COR-L47 (cell line): ENCODE results near the gene RAB11A.

Experiments
- DNase-seq: peaks from one replicate; lab custom pipeline; 2025; lab: John Stamatoyannopoulos, UW

RAB11A gene

DNA sequence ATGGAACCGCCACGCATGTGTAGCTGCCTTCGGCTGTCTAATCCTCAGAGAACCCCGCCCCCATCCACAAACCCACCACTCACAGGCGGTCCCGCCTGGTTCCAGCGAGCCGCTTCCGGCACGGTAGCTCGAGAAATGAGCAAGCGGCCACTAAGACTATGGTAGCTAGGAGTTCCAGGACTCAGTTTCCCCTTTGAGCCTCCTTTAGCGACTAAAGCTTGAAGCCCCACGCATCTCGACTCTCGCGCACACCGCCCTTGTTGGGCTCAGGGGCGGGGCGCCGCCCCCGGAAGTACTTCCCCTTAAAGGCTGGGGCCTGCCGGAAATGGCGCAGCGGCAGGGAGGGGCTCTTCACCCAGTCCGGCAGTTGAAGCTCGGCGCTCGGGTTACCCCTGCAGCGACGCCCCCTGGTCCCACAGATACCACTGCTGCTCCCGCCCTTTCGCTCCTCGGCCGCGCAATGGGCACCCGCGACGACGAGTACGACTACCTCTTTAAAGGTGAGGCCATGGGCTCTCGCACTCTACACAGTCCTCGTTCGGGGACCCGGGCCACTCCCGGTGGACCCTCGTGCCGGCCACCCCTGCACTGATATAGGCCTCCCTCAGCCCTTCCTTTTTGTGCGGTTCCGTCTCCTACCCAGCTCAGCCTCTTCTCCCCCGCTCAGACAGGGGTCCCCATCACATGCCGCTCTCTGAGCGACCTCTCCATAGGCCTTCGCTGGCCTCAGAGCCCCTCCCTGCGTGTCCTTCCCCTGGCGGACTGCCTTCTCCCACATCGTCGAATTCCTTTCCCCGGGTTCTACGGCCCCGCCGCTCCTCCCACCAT is at the start of gene RAB11A:
RAB11A (plus strand) TSS at position 366 of the 828 bp plus-strand sequence; CDS start at position 461, 95 bp downstream.
- peak; percentile 98 for DNase-seq

DNA sequence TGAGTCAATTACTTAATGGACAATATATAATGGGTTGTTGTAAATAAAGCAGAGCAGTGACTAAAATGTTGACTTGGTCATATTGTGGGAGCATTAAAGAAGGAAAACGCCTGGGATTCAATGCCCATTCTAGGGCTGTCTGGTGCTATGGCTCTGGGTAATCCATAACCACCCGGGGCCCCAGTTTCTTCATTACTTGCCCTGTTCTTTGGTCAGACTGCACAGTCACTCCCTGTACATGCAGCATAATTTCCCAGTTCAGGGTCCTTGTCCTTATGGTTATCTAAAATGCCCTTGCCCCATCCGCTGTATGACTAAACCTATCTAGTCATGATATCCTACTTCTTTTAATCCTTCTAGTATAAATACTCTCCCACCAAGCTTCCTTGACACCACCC is 49.7 kb upstream of the RAB11A start:
- no peak for DNase-seq

DNA sequence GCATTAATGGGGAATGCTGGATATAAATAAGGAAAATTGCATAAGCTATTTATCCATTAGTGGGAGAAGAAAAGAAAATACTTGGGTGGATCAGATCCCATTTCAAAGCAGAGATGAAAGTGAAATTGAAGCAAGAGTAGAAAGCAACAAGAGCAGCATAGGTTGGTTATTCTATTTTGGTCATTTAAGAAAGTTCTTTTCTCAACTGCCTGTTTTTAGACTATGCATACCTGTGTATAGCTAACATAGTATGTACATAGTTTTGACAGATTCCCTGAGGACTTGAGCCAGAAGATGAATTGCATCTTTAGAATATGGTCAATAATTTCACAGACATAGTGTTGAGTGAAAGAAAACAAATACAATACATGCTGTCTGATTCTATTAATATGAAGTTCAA is 48.2 kb upstream of the RAB11A start:
- no peak for DNase-seq

DNA sequence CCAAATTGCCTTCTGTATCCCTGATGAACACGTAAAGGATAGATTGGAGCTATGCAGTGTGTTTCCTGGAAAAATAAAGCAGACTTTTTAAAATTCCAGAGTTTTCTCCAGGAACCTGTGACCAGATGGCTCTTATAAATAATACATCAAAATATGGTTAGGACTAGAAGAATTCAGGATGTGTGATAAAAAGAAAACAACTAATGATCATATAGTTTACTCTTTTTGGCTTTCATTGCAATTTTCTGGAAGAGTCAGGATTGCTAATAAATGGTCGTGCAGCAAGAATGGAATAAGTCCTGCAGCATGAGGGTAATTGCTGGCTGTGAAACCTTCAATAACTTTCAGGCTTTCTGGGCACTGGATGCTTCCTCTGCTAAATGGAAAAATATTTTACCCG is 47.0 kb upstream of the RAB11A start:
- no peak for DNase-seq

DNA sequence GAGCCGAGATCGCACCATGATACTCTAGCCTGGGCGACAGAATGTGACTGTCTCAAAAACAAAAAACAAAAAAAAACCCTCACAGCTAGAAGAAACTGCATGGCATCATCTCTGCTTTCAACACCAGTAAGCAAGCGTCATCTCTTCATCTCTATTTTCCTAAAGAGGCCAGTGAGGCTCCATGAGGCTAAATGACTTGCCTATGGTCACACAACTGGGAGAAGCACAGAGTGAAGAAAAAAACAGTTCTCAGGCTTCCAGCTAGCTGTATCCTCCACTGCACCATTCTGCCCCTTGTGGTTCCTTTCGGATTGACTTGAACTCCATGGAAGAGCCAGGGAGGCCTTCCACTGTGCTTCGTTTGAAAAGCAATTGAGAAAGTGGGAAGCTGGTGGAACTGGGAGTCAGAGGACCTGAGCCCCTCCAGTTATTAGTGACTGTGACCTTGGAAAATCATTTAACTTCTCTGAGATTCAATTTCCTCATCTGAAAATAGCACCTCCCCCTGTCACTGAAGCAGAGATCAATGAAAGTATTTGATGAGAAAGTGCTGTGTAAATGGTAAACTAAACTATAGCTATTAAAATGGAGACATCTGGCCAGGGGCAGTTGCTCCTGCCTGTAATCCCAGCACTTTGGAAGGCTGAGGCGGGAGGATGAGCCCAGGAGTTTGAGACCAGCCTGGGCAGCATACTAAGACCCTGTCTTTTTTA is 45.1 kb upstream of the RAB11A start:
- peak; percentile 57 for DNase-seq

DNA sequence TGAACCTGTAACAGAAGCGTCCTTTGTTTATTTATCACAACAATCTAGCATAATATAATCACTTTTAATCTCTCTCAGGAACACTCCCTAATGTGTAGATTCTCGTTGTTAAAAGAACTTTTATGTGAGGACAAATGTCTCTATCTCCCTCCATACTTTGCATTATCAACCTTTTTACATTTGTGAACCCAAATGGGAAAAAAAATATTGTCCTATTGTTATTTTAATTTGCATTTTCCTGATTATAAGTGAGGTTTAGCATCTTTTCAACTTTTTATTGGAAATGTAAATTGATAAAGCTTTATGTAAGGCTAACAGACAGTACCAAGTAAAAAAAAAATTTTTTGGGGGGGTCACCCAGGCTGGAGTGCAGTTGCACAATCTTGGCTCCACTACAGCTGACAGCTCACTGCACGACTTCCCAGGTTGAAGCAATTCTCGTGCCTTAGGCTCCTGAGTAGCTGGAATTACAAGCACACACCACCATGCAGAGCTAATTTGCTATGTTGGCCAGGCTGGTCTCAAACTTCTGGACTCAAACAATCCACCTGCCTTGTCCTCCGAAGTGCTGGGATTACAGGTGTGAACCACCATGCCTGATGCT is 44.2 kb upstream of the RAB11A start:
- no peak for DNase-seq

DNA sequence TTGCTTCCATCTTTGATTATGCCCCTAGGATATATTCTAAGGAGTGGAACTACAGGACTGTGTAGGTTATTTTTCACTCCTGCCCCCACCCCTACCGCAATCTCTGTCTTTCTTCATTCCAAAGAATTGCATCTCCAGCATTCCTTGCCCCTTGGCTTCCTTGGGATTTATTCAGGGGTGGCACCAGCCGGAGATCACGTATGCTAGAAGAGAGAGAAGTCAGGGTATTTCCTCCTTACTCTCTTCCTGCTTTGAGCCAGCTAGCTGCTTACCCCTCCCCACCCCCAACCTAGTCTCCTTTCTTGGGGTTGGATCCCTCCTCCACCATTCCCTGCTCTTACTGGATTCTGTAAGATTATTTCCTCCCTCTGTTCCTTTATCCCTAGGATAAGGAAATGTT is 42.2 kb upstream of the RAB11A start:
- DNase-seq = no peak

DNA sequence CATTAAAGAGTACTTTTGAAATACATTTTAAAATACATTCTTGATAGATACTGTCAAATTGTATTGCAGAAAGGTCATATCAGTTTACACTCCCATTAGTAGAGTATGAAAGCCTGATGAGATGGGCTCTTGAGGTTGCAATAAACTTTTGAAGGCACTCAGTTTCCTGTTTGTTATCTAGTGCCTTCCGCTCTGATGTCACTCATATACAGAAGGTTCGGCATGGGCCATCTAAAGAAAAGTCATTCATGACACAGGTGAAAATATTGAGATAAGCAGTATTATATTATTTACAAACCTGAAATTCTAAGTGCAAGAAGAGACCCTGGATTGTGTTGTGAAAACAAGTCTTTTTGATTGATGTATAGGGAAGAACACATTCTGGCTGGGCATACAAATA is 40.7 kb upstream of the RAB11A start:
- DNase-seq = no peak

DNA sequence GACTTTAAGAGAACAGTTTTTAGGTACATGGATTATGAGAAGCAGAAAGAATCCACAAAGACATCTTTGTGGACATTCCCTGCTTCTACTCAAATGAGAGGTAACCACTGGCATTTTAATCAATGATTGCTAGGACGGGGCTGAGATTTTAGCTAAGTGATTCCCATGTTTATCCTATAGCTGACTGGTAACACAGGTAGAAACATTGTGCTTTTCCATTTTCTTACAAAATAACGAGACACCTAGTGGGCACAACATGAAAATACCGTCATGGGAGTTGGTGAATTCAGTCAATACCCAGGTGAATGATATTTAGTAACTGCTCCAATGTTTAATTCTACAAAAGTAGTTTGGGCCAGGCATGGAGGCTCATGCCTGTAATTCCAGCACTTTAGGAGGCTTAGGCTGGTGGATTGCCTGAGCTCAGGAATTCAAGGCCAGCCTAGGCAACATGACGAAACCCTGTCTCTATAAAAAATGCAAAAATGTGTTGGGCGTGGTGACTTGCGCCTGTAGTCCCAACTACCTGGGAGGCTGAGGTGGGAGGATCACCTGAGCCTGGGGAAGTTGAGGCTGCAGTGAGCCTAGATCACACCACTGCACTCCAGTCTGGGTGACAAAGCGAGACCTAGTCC is 40.0 kb upstream of the RAB11A start:
- peak; percentile 36 for DNase-seq

DNA sequence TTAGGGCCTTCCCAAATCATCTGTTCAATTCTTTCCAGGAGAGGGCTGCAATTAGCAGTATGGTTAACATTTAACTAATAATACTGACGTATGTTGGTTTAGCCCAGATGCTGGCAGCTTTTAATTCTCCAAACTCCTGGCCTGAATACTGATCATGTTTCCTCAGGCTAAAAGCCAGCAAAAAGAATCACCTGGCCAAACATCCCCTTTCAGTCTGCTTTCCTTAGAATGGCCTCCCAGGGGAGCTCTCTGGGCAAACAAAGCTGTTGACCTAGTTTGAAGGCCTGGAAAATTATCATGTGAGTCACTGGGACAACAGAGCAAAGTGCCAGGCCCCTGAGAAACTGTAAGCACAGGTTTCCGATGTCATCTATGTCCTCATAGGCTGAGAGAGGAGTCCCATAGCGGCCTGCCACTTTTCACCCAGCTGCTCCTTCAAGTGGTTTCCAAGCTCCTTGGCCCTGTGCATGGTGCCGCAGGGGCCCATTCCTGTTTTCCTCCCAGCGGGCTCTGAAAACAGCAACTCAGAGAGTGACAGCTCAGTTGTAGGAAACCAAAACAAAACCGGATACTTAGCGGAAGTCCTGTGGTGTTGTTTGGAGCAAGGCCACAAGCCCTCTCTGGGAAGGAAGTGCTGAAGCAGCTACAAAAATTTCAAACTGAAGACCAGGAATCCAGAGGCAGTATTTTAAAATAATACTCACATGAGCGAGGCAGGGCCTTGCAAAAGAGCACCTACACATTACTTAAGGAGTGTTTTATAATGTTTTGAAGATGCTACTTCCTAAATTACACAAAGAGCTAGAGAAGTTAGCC is 36.5 kb upstream of the RAB11A start:
- peak; percentile 98 for DNase-seq

DNA sequence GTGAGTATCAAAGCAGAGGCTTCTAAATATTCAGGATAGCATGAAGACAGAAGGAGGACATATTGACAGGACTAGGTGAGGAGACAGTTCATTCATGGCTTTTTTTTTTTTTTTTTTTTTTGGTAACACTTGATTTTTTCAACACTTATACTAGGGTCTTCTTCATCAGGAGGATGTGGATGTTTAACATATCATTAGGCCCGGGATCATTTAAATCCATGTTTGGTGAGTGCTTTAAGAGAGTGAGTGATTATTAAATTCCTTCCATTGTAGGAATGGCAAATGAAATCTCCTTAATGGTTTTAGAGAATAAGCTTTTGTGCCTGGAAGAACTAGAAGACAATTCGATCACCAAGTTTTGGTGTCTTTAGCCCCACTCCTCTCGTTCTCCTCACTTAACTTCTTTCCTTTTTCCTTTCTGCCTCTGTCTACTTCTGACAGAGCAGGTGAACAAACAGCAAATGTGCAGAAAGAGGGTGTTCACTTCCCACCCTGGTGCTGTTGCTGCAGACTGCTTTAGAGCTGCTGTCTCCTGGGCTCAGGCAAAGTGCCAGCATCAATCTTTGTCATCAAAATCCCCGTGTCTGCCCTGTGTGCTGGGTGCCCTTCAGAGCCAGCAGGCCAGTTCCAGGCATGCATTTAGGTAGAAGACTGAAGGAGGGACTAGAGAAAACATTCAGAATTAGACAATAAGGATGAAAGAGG is 35.6 kb upstream of the RAB11A start:
- peak; percentile 70 for DNase-seq

DNA sequence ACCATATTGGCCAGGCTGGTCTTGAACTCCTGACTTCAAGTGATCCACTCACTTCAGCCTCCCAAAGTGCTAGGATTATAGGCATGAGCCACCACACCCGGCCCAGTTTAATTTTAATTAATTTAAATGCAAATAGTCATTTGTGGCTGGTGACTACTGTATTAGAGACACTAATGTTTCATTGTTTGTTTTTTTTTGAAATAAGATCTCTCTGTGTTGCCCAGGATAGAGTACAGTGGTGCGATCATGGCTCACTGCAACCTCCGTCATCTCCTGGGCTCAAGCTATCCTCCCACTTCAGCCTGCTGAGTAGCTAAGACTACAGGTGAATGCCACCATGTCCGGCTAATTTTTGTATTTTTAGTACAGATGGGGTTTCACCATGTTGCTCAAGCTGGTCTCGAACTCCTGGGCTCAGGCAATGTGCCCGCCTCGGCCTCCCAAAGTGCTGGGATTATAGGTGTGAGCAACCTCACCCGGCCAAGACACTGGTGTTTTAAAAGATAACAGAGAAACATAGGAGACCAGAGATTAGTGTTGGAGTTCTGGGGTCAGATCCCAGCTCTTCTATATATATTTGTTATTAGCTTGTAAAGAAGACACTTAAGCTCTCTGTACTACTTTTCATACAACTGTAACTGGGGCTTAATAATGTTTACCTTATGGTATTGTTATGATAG is 34.5 kb upstream of the RAB11A start:
- DNase-seq = no peak

DNA sequence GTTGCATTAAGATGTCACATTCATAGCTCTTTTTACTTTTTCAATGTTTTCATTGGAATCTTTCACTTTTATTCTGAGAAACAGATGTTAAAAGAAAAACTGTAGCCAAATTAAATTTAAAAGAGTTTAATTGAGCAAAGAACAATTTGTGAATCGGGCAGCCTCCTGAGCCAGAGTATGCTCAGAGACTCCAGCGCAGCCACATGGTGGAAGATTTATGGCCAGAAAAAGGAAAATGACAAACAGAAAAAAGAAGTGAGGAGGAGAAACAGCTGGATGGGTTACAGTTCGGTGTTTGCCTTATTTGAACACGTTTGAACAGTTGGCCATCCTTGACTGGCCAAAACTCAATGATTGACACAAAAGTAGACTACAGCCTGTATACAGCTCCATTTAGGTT is 33.8 kb upstream of the RAB11A start:
- no peak for DNase-seq

DNA sequence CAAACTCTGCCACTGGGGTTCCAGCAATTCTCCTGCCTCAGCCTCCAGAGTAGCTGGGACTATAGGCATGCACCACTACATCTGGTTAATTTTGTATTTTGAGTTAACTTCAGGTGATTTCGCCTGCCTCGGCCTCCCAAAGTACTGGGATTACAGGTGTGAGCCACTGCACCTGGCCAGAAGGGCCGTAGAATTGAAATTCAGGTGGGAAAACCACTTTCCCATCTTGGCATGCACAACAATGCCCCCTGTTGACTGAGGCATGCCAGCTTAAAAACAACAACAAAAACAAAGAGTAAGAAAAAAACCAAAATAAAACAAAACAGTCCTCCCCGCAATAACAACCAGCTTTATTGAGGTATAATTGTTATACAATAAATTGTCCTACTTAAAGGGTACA is 32.6 kb upstream of the RAB11A start:
- DNase-seq = no peak

DNA sequence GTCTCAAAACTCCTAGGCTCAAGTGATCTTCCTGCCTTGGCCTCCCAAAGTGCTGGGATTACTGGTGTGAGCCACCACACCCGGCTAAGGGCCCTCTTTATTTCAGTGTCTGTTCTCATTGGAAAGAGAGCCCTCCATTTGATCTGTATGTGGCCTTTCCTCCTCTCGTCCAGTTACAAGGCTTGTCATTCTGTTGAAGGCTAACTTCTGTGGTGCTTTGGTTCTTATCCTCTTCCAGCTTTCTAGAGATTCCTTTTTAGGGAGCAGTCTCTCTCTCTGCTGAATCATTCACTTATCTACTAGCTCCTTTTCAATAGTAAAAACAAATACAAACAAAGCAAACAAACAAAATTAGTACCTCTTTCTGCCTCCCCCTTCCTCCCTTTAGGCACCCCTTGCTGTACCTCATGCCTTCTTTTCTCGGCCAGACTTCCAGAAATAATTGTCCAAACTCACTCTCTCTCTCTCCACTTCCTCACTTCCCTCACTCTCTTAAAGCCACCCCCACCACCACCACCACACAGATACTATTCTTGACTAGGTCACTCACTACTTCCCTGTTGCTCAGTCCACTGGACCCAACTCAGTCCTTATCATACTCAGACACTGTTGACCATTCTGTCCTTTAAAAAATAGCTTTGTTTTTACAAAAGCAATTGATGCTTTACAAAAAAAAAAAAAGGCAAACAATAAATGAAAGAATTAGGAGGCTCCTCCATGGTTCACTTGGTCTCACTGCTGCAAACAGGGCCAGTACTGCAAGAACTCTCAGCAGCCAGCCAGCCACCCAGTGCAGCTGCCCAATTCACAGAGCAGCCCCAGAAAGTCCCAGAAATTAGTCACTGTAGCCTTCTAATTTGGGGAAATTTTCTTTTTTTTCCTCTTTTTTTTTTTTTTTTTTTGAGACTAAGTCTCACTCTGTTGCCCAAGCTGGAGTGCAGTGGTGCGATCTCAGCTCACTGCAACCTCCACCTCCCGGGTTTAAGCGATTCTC is 31.7 kb upstream of the RAB11A start:
- DNase-seq = no peak

DNA sequence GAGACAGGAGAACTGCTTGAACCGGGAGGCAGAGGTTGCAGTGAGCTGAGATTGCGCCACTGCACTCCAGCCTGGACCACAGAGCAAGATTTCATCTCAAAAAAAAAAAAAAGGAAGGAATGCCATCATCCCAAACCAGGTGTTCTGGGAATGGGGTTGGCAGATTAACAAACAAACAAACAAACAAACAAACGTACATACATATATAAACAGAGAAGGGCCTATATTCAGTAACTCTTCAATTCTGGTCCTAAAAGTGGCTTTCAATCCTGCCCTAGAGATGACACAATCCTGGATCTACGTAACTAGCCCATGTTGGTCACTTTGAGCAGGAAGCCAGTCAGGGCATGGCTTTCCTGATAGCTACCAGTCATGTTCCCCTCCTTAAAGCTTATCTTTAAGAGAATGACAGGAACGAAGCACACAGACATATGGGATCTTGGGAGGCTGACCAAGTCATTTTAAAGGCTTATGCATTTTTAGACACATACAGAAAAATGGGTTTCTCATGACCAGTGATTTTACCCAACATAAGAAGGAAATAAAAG is 29.9 kb upstream of the RAB11A start:
- DNase-seq = no peak

DNA sequence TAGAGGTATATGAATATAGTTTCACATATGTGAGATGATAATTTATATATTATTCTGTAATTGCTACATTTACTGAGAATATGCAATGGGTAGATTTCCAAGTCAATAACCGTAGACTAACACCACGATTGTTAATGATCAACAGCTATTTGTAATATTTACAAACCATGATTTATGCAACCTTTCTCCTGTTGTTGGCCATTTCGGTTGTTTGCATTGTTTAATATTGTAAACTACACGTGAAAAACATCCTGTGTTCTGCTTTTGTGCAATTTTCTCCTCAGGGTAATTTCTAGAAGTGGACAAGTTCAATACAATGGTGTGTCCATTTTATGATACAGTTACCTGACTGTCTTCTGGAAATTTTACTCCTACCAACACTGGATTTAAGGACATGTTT is 29.3 kb upstream of the RAB11A start:
- no peak for DNase-seq

DNA sequence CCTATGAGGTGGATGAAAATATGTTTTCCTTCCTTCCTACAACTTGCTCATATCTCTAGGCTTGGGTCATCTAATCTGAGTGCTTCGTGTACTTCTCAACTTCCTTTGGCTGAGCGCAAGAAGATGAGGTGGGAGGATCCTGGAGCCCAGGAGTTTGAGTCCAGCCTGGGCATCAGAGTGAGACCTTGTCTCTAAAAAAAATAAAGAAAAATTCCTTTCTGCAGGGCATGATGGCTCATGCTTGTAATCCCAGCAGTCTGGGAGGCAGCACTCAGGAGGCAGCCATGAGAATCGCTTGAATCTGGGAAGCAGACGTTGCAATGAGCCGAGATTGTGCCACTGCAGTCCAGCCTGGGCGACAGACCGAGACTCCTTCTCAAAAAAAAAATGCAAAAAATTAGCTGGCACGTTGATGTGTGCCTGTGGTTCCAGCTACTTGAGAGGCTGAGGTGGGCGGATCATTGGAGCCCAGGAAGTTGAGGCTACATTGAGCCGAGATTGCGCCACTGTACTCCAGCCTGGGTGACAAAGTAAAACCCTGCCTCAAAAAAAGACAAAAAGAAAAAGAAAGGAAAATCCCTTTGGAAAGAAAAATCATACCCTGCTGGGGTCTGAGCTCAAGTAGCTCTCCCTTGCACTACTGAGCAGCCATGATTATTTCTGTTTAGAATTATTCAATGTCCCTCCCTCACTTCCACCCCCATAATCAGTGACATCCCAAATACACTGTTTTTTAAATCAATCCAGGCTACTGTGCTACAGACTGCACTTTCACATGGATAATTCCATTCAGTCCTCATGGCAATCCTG is 28.0 kb upstream of the RAB11A start:
- DNase-seq = no peak
